NCI-H1436 treated with DMSO at 0.1 percent for 48 hours (cell line): ENCODE data around the gene SNN.

Source experiments
- DNase-seq: peaks from one replicate; lab custom pipeline; 2025; lab: John Stamatoyannopoulos, UW

SNN gene

DNA sequence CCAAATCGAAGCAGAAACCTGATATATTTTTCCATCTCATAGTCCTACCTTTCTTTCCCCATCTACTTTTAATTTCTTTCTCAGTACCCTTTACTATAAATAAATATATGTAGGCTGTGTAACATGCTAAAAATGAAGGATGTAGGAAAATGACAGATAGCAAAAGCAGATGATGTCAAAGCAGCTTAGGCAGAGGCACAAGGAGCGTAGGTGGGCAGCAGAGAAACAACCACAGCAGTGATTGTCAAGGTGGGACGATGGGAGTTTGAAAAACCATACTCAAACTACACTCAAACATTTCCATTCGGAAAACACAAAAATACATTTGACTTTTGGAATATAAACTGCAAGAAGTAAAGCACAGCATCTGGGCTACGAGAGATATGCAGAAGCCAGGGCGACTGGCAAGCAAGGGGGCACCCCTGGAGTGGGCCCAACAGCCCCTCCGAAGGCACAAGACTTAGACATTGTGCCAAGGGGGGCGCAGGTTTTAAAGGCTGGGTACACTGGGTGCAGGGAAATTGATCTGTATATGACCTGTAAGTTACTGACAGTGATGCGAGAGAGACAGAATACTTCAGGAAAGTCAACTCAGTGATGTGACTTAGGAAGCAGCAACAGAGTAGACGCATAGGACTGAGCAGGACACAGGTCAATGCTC, 31.1 kb downstream of the SNN start:
- no peak for DNase-seq

- no peak for DNase-seq
Measured at GRCh38 chr16:11700264-11701029, 32.2 kb downstream of the SNN start.

GRCh38 chr16:11705311-11706025, 37.2 kb downstream of the SNN start:
- DNase-seq, result no peak

DNA sequence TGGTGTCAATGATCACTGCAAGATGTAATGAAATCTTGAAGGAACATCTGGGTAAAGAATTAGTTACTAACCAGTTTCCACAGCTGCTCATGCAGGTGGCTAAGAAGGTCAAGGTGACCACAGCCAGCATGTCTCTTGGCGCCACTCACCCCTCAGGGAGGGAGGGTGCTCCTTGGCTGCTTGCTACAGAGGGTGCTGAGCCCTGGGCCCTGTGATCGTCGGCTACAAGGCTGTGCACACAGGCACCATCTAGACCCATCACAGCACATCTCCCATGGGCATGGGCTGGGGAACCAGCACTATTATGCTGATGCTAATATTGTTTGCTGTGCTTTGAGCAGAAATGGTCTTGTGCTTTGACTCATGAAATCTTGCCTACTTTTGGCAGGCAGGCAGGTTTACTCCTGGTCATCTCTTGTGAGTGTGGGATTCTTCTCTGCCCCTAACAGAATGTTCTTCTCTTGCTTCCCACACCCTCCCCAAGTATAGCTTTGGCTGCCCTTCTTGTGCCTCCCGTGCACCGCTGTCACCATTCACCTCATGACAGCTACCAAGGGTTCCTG, 38.0 kb downstream of the SNN start:
- DNase-seq, result no peak

DNA sequence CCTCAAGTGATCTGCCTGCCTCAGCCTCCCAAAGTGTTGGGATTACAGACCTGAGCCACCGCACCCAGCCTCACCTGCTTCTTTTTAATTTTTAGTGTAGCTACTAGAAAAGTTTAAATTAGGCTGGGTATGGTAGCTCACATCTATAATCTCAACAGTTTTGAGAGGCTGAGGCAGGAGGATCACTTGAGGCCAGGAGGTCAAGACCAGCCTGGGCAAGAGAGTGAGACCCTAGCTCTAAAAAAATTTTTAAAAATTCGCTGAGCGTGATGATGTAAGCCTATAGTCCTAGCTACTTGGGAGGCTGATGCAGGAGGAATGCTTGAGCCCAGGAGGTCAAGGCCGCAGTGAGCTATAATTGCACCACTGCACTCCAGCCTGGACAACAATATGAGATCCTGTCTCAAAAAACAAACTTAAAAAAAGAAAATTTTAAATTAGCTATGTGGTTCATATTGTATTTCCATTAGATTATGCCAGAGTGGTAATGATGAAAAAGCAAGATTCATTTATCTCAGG, 39.5 kb downstream of the SNN start:
- DNase-seq, result no peak

- DNase-seq, result no peak
Measured at GRCh38 chr16:11708421-11708820, 40.2 kb downstream of the SNN start.

DNA sequence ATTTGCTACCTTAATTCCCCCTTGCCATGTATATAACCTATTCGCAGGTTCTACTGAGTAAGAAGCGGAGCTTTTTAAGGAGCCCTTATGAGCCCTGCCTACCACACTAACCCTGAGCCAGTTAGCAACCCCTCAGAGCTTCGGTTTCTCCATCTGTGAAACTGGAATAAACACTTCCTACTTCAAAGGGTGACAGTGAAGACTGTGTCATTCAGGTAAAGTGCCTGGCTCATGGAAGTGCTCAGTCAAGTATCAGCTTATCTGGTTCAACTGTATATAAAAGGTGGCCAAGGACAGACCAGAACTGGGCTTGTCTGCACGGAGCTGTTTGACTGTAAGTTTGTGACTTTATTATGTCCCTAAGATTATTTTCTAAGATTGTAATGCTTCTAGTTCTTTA, 43.4 kb downstream of the SNN start:
- no peak for DNase-seq

- no peak for DNase-seq
Measured at GRCh38 chr16:11712122-11712521, 43.9 kb downstream of the SNN start.

DNA sequence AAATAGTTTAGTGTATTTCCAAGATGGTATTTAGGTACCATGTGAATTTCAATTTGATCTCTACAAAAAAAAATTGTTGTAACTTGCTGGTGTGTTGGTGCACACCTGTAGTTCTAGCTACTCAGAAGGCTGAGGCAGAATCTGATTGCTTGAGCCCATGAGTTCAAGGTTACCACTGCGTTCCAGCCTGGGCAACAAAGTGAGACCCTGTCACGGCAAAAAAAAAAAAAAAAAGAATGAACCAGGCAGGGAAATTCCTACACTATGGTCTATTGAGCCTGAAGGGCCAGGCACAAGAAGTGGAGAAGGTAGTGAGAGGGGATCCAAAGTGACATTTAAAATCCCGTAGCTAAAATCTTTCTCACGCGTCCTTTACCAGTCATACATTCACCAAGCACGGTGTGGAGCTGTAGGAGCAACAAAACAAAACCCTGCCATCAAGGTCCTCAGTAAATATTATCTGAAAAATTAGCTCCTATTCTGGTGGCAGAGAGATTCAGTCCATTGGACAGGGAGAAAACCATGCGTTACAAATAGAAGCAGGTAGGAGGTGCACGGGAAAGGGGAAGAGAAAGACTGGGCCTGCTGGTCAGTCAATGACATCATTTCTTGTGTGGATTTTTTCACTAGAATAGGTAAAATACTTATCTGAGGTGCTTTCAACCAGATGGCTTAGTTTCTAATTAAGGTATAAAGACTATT, 47.1 kb downstream of the SNN start:
- DNase-seq, result no peak

DNA sequence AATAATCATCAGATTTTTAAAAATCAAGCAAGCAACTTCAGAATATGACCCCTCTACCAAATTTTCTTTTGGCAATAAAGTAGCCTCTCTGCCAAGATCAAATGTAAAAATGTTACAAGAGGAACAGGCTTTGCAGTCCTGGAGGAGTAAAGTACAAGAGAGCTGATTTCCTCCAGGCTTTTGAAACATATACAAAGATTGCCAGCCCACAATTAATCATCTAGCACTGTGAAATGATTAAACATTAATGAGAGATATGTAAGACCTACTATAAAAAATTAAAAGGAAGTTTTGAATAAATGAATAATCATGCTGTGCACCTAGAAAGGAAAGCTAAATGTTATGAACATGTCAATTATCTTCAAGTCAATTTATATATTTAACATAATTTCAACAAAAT, 48.1 kb downstream of the SNN start:
- no peak for DNase-seq

DNA sequence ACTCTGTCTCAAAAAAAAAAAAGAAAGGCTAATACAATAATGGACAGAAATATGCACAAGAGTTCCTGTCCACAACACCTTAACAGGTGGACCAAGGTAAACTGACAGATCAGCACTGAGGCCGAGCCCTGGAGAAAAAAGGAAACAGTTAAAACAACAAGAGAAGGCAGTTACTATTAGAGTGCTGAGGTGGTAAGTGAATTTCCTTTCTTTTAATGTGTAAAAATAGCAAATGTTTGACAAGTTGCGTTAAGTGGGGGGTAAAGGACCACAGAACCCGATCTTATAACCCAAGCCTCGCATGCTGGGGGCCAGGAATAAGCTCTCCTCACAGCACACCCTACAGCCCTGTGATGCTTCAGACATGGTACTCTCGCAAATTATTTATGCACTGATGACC, 49.6 kb downstream of the SNN start:
- no peak for DNase-seq

DNA sequence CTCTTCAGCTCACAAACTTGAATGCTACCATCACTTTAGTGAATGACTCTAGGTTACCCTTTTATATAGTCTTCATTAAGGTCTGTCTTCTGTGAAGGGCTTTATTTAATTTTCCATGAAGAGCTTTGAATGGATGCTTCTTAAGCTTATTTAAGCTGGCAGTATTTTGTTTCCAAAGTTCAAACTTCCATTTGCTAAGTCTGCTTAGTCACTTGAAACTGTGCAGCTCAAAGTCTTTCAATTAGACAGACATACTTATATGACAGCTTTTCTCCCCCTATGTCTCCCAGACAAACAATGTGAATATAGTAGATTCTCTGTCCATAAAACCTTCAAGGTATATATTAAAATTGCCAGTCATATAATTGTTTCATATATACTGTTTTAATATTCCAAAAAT, 50.9 kb downstream of the SNN start:
- no peak for DNase-seq

GRCh38 chr16:11719762-11720161, 51.5 kb downstream of the SNN start:
- no peak for DNase-seq

- DNase-seq, result no peak
Measured at GRCh38 chr16:11721781-11722467, 53.7 kb downstream of the SNN start.

DNA sequence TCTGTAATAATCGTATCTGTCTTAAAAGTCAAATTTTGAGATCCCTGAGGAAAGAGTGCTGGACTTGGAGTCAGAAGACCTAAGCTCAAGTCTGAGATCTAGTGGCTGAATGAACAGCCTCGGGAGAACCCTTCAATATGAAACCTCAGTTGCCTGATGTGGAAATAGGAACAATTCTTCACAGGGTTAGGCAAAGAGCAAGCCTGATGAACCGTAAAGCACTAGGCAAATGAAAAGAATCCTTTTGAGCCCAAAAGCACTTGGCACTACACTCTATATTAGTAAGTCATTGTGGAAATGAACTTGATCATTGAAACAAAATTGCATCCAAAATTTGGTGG, 54.2 kb downstream of the SNN start:
- no peak for DNase-seq

DNA sequence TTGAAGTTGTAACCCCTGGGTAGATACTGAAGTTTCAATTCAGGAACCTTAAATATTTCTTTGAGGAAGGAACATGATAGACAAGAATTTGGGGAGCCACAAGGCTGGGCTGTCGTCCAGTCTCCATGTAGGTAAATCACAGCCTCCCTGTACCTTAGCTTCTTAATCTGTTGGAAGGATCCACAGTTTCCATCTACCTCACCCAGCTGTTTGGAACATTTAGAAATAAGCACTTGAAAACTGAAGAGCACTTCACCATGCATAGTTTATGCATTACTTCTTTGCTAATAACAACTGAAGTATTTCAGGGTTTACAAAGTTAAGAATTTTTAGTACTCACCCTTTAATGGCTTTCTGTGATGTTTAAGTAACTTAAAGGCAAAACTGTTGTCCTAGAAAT, 57.2 kb downstream of the SNN start:
- no peak for DNase-seq

GRCh38 chr16:11726008-11726407, 57.8 kb downstream of the SNN start:
- DNase-seq, result no peak

DNA sequence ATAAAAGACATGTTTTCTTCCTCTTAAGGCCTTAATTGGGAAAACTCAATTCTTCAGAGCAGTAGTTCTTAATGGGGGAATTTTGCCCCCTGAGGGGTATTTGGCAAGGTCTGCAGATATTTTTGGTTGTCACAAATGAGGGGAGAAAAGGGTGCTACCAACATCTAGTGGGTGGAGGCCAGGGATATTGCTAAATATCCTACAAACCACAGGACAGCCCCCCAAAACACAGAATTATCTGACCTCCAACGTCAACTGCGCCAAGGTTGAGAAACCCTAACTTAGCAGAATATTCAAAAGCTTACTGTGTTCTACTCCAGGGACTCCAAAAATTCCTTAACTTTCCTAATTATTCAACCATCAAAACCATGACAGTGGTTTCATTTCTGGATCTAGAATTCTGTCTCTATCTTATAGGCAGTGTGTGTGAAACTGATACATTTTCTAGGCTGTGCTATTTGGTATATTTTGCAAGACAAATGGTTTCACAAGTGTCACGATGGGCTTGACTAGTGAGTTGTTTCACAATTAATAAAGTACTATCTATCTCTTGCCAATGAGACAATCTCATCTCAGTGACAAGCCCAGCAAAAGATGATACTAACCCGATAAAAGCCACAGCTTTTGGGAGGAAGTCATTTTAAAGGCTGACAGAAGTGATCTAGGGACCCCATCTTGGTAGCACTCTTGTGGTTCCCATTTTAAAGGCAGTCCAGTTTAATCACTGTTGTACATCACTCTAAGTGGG, 59.7 kb downstream of the SNN start:
- no peak for DNase-seq
